Activated CD8-positive, alpha-beta memory T cell treated with anti-CD3 and anti-CD28 coated beads, Interleukin-2, amount 50 U/mL, for 1 hour (primary cell): ENCODE results near the gene ADK.
"Not testable (repeated sequence)": the region's sequence is repeated elsewhere in the genome, so short reads cannot be mapped to it uniquely, and the experiment has no call there.

Experiments used
- DNase-seq: peaks from one replicate; pipeline ENCODE4 v3.0.0-alpha.2; 2020; ENCODE audit errors: extremely low read depth

Gene ADK

GRCh38 chr10:74179111-74179710 is 28.2 kb downstream of the ADK start:
- DNase-seq = no peak

GRCh38 chr10:74186678-74187077 is 35.7 kb downstream of the ADK start:
- DNase-seq = no peak

DNA sequence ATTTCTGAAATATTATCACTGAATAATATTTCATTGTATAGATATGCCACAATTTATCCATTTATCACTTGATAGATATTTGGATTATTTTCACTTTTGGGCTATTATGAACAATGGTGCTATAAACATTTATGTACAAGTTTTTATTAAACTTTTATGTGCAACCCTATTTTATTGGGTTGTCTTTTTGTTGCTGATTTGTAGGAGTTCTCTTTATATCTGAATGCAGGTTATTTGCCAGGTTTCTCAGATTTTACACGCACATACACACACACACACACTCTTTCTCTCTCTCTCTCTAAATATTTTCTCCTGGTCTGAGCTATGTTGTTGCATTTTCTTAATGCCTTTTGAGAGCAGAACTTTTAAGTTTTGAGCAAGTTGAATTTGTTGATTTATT is 36.2 kb downstream of the ADK start:
- DNase-seq = no peak

- not testable (repeated sequence) for DNase-seq
Measured at GRCh38 chr10:74188617-74189016, 37.6 kb downstream of the ADK start.

DNA sequence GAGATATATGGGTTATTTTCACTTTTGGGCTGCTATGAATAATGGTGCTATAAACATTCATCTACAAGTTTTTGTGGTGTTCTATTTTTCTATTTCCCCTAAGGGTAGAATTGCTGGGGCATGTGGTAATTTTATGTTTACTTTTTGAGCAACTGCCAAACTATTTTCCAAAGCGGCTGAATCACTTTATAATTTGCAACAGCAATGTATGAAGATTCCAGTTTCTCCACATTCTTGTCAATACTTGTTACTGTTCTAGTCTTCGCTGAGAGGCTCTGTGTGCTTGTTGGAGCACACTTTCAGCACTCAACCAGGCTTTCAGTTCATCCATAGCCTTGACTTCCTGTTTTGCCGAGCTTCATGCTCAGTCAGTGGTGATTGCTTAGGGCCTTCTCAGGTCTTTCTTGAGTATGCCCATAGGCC is 39.0 kb downstream of the ADK start:
- no peak for DNase-seq

DNA sequence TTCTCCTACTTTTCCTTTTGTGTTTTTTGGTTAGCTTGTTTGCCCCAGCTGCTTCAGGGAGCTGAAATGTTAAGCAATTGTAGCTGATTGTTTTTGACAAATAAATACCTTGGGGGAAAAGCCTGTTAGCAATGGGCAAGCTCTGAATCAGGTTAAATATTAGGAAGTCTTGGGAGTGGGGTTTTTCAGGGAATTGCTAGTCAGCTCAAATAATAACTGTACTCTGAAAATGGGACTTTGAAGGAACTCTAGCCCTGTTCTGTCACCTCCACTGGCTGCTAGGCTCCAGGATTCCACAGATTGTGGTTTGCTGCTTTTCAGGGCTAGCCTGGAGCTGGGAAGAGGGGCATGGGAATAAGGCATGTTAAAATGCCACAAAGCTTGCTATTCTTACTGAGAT is 39.5 kb downstream of the ADK start:
- no peak for DNase-seq

- DNase-seq = no peak
Measured at GRCh38 chr10:74194545-74194944, 43.5 kb downstream of the ADK start.

- no peak for DNase-seq
Measured at GRCh38 chr10:74194999-74195398, 44.0 kb downstream of the ADK start.

GRCh38 chr10:74199315-74199714 is 48.3 kb downstream of the ADK start:
- DNase-seq = no peak

DNA sequence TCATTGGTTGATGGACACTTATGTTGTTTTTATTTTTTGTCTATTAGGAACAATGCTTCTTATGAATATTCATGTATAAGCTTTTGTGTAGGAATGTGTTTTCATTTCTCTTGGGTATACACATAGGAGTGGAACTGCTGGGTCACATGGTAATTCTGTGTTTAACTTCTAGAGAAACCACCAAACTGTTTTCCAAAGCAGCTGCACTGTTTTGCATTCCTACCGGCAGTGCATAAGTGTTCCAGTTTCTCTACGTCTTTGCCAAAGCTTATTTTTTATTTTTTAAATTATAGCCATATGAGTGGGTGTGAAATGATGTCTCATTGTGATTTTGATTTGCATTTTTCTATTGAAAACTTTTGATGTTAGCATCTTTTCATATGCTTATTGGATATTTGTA is 51.3 kb downstream of the ADK start:
- DNase-seq = no peak

DNA sequence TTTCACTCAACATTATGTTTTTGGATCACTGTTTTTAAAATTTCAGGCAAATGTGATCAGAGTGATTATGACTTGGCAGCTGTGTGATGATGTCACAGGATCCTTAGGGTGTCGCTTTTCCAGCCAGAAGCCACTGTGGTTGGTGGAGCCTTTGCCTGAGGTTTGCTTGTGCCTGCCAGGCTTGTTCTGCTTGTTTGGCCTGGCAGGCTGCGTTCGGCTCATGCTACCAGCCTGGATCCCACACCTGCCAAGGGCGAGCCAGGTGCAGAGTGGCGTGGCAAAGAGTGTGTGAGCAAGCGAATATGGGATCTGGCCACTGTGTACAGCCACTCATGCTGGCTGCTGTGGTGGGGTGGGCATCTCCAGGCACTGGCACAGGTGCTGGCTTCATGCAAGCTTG is 55.7 kb downstream of the ADK start:
- no peak for DNase-seq

GRCh38 chr10:74207691-74208480 is 56.9 kb downstream of the ADK start:
- no peak for DNase-seq

- no peak for DNase-seq
Measured at GRCh38 chr10:74208997-74209396, 58.0 kb downstream of the ADK start.

GRCh38 chr10:74213019-74213418 is 62.0 kb downstream of the ADK start:
- no peak for DNase-seq

GRCh38 chr10:74213571-74214162 is 62.6 kb downstream of the ADK start:
- no peak for DNase-seq

DNA sequence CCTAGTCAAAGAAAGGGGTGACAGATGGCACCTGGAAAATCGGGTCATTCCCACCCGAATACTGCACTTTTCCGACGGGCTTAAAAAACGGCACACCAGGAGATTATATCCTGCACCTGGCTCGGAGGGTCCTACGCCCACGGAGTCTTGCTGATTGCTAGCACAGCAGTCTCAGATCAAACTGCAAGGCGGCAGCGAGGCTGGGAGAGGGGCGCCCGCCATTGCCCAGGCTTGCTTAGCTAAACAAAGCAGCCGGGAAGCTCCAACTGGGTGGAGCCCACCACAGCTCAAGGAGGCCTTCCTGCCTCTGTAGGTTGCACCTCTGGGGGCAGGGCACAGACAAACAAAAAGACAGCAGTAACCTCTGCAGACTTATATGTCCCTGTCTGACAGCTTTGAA is 66.1 kb downstream of the ADK start:
- DNase-seq = not testable (repeated sequence)

- not testable (repeated sequence) for DNase-seq
Measured at GRCh38 chr10:74222467-74222866, 71.4 kb downstream of the ADK start.

DNA sequence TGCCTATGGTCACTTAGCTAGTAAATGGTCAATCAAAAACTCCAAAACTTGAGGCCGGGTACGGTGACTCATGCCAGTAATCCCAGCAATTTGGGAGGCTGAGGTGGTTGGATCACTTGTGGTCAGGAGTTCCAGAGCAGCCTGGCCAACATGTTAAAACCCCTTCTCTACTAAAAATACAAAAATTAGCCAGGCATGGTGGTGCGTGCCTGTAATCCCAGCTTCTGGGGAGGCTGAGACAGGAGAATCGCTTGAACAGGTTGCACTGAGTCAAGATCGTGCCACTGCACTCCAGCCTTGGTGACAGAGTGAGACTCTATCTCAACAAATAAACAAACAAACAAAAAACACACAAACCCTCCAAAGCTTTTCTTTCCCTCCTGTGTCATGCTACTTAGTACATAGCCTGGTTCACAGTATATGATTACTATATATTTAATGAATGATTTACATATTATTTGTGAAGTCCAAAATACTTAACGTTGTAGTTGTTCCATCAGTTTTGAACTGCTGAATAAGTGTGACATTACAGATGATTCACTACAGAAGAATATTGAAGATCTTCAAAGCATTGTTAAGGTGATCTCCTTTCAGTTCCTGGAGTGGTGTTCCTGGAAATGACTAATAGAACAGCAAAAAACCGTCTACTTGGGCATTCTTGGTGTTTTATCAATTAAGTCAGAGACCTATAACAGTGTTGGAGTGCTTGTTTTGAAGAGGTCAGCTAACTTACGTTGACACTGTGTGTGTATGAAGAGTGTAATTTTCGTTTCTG is 72.9 kb downstream of the ADK start:
- no peak for DNase-seq

DNA sequence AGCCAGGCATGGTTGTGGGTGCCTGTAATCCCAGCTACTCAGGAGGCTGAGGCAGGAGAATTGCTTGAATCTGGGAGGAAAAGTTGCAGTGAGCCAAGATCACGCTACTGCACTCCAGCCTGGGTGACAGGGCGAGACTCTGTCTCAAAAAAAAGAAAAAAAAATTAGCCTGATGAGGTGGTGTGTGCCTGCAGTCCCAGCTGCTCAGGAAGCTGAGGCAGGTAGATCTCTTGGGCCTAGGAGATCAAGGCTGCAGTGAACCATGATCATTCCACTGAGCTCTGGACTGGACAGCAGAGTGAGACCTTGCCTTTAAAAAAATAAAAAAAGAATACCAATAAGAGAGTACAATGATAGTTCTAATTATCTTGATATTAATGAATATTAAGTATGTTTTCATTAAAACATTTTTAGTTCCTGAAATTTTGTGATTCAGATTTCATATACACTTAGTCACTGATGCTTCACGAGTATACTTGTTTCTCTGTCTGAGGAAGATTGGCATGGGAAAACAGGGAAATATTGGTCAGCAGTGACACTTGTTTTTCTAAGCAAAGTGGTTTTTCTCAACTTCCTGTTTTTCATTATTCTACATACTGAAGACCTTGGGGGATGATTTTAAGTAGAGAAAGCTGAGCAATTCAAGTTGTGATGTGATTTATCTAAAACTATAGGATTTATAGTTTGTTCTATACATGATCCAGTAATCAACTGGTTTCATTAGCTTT is 76.8 kb downstream of the ADK start:
- DNase-seq = no peak

- no peak for DNase-seq
Measured at GRCh38 chr10:74231375-74231774, 80.4 kb downstream of the ADK start.

DNA sequence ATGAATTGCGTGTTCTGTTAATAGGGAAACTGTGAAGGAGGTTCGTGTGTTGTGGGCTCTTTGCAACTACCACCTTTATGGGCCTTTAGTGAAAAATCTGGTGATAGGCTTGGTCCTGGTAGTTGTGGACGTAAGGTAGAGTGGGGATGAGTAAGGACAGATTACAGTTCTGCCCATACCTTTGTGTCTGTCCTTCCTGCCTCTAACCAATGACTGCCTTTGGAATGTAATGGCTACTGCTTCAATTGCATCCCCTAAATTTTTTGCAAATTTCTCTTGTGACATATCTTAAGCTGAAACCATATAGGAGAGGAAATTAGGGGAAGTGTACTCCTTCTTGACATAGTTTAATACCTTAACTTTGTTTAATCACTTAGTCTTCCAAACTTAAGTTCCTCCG is 82.3 kb downstream of the ADK start:
- no peak for DNase-seq

- DNase-seq = no peak
Measured at GRCh38 chr10:74234569-74234968, 83.5 kb downstream of the ADK start.
